Limb (tissue), 2 donors: ENCODE results near the gene MAP2K5.
A peak's percentile ranks its signal among the peaks of the same experiment; 100 is the strongest.
"Not testable (repeated sequence)": the region's sequence is repeated elsewhere in the genome, so short reads cannot be mapped to it uniquely, and the experiment has no call there.

Experiments
- DNase-seq, 2 donors: peaks; one replicate each; pipeline ENCODE4 v3.0.0-alpha.2; 2016; ENCODE audit errors: extremely low spot score in 2 of 2

MAP2K5 gene

DNA sequence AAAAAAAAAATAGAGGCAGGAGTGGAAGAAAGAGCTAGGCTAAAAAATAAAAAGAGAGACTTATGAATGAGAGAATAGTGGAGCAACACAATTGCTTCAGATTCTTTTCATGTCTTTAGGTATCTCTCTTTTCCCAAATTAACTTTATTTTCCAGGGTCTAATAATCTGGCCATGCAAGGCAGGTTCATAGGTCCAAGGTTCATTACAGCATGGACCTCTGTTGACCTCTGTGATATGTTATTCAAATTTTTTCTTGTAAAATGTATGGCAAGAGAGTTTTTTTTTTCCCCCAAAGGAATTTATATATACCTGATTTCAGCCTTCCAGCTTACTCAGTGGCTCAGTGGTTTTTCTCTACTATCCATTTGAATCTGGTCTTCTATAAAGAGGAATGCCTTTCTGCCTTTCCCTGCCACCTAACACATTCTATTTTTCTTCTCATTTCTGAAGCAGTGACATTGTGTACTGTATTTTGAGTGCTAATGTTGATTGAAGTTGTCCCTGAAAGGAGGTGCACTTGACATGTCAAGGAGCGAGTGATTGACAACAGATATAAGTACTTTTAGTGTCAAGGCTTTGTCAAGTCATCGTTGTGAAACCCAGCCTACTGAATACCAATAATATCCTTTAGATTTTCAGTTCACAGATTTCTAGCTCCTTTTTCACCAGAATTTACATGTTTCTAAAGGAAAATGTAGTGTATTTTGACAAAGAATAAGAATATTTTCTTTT is 118.5 kb downstream of the MAP2K5 start:
- no peak for DNase-seq

DNA sequence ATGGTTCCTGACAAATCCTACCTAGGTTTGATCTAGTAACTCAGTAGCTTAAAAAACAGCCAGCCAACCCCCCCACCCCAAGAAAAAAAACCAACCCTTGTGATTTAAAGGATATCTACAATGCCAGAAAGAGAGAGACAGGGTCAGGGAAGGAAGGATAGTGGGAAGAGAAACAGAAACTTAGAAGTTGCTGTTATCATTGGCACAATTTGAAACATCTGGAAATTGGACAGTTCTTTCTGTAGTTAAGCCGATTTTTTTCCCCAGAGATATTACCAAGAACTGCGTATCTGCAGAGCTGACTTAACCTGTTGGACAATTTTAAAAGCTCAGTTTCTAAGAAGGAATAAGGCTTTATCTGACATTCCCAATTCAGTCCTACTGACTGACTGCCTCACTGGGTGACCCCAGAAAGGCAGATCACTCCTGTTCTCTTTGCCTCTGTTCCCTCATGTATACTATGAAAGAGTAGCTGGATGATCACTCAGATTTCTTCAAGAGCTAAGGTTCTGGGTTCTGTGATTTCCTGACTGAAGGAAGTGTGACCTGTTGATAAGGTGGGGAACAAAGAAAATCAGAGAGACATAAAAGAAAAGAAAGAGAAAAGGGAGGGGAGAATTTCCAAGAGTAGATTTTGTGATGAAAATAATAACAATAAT is 128.3 kb downstream of the MAP2K5 start:
- no peak for DNase-seq

GRCh38 chr15:67672834-67673233 is 130.3 kb downstream of the MAP2K5 start:
- DNase-seq = not testable (repeated sequence)

GRCh38 chr15:67674983-67675382 is 132.5 kb downstream of the MAP2K5 start:
- no peak for DNase-seq

DNA sequence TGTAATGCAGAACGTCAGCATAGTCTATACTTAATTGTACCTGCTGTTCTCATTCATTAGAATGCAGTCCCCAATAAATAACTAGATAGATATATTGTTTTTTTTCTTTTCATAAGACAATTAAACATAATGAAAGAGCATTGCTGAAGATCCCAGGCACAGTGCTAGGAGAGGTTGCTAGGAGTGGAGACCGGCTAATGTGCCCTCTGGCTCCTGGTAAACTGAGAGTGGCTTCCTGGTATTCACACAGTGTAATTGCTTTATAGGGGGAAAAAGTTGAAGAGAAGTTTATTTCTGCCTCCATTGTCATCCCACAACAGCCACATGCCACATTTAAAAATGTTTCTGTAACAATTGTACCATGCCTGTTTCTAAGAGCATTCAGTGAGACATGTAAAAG is 135.6 kb downstream of the MAP2K5 start:
- no peak for DNase-seq

DNA sequence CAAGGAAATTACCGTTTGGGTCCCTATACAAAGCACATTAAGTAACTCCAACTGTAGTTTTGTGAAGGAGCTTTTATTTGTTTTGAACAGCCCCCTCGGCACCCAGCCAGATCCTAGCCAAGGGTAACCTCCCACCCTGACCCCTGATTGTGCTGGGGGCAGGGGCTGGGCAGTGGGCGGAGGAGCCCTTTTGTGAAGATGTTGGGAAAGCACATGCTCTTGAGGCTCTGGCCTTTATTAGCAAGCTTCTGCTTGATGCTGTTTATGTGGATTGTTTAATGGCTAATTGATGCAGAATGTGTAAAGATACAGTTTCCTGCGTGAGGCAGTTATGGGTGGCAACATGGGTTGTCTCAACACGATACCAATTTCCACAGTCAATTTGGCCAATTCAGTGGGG is 136.5 kb downstream of the MAP2K5 start:
- peak in 1 of 2 donors; percentile 28 for DNase-seq

DNA sequence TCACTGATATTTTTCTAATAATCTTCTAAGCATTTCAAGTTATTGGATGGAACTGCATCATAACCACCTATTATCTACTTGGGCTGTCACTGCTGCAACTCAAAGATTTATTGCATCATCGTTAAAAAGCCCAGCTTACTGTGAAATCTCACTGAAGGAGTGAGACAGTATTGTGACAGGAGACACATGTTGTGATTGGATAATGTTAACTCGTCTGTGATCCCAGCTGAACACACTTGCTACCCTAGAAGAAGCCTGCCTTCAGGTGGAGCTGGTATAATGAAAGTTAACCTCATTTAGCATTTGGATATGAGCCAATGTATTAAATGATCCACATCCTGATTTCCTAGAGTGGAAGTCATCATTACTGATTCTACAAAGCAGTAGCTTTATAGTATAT is 138.1 kb downstream of the MAP2K5 start:
- no peak for DNase-seq

DNA sequence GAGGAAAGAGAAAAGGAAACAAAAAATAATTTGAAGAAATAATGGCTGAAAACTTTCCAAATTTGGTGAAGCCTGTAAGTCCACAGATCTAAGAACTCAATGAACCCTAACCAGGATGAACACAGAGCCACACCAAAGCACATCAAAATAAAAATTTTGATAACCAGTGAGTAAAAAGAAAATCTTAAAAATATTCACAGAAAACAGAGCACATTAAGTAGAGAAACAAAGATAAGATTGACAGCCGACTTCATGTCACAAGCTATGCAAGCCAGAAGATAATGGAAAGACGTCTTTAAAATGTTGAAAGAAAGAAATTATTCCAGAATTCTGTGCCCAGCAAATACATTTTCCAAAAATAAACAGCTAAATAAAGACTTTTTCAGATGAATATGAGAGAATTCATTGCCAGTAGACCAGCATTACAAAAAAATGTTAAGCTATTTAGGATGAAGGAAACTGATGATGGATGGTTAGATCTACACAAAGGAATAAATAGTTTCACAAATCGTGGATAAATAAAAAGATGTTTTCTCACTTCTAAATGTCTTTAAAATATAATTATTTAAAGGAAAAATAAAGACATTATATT is 142.6 kb downstream of the MAP2K5 start:
- DNase-seq = peak in 1 of 2 donors; percentile 26

DNA sequence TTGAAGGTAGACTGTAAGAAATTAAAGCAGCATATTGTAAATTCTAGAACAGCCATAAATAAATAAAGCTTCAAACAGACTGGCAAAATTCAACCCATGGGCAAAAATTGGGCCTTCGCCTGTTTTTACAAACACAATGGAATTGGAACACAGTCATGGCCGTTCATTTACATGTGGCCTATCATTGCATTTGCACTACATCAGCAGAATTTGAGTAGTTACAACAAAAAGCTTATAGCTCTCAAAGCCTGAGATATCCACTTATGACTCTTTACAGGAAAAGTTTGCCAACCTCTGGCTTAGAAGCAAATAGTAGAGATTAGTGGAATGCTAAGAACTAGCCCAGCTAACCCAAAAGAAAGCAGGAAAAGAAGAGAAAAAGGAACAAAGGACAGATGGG is 143.2 kb downstream of the MAP2K5 start:
- DNase-seq = no peak

- no peak for DNase-seq
Measured at GRCh38 chr15:67690936-67691335, 148.4 kb downstream of the MAP2K5 start.

DNA sequence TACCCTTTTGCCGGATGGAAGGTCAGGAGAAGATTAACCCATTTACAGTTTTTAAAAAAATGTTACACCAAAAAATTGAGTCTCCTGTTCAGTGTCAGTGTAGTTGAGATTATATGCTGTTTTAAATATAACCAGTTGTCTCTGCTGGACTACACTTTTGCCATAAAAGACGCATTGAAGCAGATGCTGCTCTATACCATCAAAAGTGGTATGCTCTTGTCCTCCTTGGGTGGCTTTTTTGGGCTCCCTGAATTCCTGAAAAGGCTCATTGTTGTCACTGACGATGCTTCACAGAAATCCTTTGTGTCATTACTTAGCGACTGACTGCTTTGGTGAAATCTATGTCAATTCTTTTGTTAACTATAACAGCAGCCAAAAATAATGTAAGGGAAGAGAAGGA is 148.9 kb downstream of the MAP2K5 start:
- no peak for DNase-seq

DNA sequence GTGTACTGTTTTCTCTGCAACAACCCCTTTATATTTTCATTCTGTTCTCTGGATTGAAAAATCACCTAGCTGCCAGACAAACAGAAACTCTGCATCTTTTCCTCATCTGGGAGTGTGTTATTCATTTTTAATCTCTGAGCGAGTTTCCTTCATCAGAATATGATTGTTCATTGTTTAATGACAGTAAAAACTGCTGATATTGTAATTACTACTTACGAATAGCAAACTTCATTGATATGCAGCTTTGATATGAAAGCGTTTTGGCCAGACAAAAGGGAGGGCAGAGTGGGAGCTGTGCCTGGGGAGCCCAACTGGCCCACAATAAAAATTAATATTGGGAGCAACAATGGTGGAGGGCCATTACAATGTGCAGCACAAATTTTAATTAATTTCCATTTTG is 150.1 kb downstream of the MAP2K5 start:
- DNase-seq = no peak

DNA sequence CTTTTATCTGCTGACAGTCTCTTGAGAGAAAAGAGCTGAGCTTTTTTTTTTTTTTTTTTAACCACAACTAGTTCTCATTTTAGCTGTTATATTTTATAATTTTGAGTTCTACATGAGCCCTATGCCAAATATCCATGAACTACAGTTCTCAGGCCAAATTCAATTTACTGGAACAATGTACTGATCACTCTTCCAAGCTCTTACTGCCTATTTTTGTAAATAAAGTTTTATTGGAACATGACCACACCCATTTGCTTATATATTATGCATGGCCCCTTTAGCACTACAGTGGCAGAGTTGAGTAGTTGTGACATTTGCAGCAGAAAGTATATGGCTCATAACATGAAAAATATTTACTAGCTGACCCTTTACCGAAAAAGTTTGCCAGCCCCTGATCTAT is 153.6 kb downstream of the MAP2K5 start:
- no peak for DNase-seq

DNA sequence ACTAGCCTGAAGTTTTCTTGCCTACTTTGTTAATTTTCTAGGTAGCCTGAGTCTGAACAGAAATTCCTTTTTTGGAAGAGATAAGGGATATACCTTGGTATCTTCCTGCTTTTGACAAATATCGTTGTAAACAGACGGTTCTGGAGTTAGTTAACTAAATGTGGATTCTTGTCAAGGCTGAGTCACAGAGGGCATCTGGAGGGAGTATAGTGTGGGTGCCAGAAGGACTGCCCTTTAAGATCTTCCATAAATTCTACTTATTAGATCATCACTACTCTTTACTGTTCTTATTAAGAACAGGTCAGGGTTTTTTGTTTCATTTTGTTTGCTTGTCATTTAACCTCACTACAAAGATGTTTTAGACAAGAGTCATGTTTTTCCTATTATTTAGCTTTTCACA is 157.5 kb downstream of the MAP2K5 start:
- DNase-seq = no peak

DNA sequence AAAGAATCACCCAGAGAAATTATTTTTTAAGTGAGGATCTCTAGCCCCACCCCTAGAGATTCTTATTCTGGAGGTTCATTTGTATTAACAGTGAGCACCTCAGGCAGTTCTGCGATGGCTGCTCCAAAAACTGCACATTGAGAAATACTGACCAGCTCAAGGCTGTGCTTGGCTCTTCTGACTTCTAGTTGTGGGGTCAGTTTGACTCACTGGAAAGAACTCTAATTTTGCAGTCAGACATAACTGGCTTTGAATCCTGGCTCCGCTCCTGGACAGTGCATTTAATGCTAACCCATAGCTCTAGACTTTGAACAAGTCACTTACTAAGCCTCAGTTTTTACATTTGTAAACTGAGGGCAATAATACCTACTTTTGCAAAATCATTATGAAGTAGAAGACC is 159.2 kb downstream of the MAP2K5 start:
- no peak for DNase-seq

GRCh38 chr15:67707520-67708283 is 165.2 kb downstream of the MAP2K5 start:
- no peak for DNase-seq

DNA sequence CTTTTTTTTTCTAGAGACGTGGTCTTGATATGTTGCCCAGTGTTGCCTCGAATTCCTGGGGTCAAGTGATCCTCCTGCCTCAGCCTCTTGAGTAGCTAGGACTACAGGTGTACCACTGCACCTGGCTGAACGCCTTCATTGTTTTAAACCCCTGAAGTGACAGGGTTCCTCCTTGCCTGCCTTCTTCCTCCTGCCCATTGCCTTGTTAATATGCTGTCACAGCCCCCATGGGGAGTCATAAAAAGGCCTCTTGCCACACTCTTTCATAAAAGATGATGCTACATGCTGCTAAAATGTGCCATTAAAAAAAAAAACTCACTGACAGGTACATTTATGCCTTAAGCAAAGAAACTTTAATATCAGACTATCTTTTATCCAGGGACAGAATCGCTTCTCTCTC is 166.0 kb downstream of the MAP2K5 start:
- no peak for DNase-seq

DNA sequence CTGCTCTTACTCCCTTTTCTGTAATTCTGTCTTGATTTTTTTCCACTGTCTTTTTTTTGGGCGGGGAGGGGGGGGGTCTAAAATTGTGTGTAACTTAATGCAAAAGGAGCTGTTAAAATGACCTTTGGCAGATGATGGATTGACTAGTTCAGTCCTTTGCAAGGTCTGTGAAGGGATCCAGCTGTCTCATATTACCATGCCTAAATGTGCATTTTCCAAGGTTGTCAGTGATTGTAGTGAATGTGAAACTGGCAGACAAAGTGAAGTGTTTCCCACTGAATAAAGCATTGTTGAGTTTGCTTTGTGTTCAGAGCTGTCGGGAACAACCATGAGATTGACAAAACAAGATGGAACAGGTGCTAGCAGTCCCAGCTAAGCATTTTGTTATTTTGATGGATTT is 172.7 kb downstream of the MAP2K5 start:
- DNase-seq = peak; percentile 37 to 54

DNA sequence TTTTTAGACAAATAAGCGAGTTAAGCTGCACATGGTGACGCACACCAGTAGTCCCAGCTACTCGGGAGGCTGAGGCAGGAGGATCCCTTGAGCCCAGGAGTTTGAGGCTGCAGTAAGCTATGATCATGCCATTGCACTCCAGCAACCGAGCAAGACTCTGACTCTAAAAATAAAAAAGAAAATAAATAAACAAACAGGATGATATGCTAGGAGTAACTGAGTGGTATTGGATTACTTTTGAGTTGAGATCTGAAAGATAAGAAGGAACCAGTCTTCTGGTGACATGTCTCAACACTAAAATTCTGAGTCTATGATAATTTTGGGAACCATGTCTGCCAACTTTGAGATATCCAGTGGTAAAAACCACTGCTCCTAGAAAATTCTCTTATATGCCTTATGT is 173.7 kb downstream of the MAP2K5 start:
- DNase-seq = no peak

- DNase-seq = no peak
Measured at GRCh38 chr15:67717776-67718175, 175.3 kb downstream of the MAP2K5 start.

GRCh38 chr15:67719330-67719959 is 176.9 kb downstream of the MAP2K5 start:
- DNase-seq = no peak
